CD4-positive, alpha-beta T cell treated with Interleukin-17A for 4 hours (primary cell): ENCODE results near the gene LCK.
"Not testable (repeated sequence)": the region's sequence is repeated elsewhere in the genome, so short reads cannot be mapped to it uniquely, and the experiment has no call there.

Experiments
- DNase-seq: peaks from one replicate; pipeline ENCODE4 v3.0.0-alpha.2; 2020; ENCODE audit warnings: mixed read lengths

The LCK gene

GRCh38 chr1:32274646-32275340, 23.7 kb downstream of the LCK start:
- DNase-seq = no peak

DNA sequence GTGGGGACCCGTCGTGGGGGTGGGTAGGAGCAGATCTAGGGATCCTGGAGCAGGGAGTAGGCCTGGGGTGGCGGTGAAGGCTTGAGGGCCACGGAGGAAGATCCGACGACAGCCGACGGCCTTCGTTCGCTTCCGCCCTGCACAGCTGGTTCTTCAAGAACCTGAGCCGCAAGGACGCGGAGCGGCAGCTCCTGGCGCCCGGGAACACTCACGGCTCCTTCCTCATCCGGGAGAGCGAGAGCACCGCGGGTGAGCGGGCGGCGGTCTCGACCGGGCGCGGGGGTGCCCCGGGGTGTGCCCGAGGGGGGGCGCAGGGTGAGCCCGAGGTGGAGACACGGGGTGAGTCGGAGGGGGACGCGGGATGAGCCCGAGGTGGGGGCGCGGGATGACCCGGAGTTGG, 24.4 kb downstream of the LCK start:
- peak; percentile 39 for DNase-seq

DNA sequence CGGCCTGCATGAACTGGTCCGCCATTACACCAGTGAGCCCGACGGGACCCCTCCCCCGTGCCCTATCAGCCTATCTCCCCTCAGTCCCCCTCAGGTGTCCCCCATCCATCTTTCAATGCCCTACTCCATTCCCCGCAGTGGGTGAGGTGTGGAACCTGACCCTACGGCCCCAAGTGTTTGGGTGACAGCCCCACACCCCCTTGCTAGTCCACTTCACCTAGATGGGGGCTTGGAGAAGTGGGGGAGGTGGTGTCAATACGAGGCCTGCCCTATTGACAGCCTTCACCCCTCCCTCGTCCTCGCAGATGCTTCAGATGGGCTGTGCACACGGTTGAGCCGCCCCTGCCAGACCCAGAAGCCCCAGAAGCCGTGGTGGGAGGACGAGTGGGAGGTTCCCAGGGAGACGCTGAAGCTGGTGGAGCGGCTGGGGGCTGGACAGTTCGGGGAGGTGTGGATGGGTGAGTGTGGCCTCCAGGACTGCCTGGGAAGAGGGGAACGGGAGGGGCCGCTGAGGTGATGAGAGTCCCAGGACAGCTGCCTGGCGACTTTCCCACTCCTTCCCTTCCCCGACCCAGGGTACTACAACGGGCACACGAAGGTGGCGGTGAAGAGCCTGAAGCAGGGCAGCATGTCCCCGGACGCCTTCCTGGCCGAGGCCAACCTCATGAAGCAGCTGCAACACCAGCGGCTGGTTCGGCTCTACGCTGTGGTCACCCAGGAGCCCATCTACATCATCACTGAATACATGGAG, 25.1 kb downstream of the LCK start:
- DNase-seq = no peak

GRCh38 chr1:32284777-32285176, 33.7 kb downstream of the LCK start:
- DNase-seq = not testable (repeated sequence)

- no peak for DNase-seq
Observed at GRCh38 chr1:32285658-32286057, 34.6 kb downstream of the LCK start.

DNA sequence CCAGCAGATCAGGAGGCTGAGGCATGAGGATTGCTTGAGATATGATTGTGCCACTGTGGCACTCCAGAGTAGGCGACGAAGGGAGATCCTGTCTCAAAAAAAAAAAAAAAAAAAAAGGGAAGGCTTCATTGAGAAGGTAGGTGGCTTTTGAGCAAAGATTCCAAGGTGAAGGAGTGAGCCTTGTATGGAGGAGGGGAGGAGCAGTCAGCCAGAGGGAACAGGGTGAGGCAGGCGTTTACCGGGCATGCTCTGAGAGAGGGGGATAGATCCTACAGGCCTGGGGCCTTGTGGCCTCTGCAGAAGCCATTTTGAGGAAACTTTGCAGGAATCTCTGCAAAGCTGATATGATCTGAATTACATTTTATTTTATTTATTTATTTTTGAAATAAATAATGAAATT, 35.7 kb downstream of the LCK start:
- no peak for DNase-seq

GRCh38 chr1:32289256-32289655, 38.2 kb downstream of the LCK start:
- DNase-seq = no peak

DNA sequence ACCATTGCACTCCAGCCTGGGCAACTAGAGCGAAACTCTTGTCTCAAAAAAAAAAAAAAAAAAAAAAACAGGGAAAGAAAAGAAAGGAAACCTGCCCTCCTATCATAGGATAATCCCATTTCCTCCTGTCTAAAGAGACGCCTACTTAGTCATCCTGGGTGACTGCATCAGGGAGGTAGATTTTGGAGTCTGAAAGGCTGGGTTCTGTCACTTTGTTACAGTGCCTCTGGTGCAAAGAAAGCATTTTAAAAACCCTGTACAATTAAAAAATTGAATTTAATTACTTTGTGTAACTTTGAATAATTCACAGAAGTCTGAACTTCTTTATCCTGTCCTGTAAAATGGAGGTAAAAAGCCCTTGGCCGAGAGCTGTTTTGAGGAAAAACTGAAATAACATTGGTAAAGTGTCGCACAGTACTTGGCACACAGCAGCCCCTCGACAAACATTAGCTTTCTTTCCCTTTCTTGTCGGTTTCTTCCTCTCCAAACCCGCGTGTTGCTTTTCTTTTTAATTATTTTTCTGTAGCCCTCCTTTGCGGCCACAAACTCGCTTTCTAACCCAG, 40.2 kb downstream of the LCK start:
- no peak for DNase-seq

DNA sequence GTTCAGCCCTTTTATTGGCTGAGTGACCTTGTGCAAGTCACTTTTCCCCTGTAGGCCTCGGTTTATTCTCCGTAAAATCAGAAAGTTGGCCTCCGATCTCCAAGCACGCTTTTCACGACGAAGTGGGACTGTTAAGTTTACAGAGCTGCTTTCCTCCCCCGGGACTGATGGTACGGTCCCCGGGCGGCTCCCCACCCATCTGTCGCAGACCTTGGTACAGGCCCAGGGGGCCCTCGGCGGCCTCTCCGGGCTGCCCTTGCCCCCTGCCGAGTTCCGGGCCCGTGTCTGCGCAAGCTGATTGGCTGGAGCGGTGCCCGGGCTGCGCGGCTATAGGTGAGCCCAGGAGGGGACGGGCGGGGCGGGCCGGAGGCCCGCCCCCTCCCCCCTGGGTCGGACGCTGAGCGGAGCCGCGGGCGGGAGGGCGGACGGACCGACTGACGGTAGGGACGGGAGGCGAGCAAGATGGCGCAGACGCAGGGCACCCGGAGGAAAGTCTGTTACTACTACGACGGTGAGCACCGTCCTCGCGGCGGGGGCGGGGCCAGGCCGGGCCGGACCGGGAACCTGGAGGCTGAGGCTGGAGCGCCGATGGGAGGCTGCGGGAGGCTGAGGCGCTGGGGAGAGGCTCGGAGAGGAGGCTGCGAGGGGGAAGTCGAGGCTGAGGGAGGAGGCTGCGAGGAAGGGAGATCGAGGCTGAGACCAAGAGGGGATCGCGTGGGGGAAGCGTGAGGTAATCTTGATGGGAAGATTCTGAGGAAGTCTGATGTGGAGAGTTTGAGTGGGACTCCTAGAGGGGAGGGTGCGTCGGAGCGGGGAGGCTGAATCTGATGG, 40.9 kb downstream of the LCK start, which contains the start of gene HDAC1:
TSS of gene HDAC1 (plus strand) at position 376 of the 831 bp plus-strand sequence. CDS start at position 463, 87 bp downstream.
- peak; percentile 97 for DNase-seq

DNA sequence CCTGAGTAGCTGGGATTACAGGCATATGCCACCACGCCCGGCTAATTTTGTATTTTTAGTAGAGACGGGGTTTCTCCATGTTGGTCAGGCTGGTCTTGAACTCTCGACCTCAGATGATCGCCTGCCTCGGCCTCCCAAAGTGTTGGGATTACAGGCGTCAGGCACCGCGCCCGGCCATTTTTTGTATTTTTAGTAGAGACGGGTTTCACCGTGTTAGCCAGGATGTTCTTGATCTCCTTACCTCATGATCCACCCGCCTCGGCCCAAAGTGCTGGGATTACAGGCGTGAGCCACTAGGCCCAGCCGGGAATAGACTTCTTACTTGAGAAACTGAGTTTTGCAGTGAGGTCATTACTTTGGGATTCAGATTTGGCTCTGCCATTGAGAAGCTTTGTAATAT, 47.1 kb downstream of the LCK start:
- DNase-seq = not testable (repeated sequence)

DNA sequence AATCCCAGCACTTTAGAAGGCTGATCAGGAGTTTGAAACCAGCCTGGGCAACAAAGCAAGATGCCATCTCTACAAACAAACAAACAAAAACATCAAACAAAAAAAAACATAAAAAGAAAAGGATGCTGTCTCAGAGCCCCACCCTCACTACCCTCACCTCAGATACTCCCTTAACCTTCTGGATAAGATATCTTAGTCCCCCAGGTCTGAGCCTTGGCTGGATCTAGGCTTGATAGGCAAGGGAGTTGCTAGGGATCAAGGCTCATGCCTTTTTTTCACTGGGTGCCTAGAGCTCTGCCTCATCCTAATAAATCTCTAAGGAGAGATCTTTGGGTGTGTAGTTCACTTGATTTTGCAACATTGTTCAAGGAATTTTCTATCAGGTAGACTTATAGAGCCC, 48.3 kb downstream of the LCK start:
- no peak for DNase-seq

DNA sequence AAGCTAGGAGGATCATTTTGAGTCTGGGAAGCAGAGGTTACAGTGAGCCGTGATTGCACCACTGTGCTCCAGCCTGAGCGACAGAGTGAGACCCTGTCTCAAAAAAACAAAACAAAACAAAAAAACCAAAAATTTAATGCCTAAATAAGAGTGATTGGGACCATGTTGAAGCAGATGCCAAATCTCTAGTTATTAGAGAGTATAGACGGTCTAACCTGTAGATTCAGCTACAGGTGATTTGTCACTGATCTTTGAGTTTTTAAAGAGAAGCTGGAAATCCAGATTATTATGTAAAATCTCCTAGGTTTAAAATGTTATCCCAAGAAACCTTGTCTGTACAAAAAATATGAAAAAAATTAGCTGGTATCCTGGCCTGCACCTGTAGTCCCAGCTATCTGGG, 52.3 kb downstream of the LCK start:
- DNase-seq = no peak

DNA sequence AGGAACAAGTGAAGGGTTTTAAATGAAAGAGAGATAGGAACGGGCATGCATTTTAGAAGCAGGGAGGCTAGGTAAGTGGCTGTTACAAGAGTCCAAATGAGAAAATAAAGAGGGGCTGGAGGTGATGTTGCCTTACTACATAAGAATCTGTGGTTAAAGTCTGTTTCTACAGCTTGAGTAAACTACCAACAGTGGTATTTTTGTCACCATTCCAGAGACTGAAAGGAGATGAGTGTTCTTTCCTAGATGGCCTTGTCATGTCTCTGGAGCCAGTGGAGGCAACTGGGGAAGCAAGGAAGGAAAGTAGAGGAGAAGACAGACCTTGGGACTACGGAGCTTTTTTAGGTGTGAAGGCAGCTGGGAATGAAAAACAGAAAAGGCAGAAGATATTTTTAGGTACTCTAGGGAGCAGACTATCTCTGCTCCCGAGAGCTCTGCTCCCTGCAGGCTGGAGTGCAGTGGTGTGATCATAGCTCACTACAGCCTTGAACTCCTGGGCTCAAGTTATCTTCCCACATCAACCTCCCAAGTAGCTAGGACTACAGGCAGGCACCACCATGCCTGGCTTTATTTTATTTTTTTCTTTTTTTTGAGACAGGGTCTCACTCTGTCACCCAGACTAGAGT, 53.0 kb downstream of the LCK start:
- no peak for DNase-seq

- no peak for DNase-seq
Observed at GRCh38 chr1:32305310-32305709, 54.2 kb downstream of the LCK start.

GRCh38 chr1:32307324-32307723, 56.3 kb downstream of the LCK start:
- no peak for DNase-seq

DNA sequence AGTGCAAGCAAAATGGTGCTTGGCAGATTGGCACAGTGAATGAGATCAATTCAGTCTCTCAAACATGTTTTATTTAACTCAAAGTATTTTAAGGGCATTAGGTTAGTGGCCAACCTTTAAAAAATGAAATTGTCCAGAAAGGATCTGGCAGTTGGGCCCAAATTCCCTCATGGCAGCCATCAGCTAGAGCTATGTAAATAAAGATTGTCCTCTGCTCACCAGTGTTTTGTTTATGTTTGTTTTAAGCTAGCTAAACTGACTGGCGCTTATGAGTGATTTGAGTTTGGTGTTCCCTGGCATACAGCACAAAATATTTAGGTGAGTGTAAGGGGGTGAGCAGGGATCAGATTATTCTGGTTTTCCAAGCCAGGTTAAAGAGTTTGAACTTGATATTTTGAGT, 58.9 kb downstream of the LCK start:
- DNase-seq = no peak

DNA sequence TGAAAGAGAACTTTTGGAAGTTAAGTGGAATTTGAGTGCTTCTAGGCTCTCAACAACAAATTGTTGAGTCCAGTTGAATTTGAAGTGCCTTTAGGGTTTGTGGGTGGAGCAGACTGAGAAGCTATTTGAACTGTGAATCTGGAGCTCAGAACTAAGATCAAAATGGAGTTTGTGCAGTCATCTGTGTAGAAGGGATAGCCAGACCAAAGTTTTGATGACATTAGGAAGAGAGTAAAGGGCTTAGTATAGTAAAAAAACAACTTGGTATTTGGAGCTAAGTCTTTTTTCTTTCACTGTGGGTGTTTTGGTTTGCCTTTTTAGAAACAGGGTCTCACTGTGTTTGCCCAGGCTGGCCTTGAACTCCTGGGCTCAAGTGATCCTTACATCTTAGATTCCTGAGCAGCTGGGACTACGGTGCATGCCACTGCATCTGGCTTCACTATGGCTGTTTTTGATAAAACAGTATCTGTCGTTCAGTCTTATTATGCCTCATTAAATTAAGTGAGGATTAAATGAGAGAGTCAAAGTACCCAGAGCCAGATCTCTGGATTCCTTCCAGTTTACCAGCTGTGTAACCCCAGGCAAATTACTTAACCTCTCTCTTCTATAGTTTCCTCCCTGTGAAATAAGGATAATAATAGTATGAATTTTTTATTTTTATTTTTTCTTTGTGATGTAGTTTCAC, 60.8 kb downstream of the LCK start:
- DNase-seq = no peak

DNA sequence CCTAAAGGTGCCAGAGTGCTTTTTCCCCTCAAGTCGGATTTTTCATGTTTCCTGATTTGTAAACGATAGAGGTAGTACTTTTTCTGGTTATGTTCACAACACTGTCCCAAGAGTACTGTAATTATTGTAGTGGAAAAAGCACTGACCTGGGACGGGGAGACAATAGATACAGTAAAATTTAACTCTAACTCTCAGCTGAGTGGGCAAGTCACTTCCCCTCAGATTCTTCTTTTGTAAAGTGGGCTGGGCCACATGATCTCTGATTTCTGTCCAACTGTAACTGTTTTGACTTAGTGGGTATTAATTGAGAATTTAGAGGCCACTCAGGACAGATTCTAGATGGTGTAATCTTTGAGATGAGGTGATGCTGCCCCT, 65.8 kb downstream of the LCK start:
- no peak for DNase-seq

DNA sequence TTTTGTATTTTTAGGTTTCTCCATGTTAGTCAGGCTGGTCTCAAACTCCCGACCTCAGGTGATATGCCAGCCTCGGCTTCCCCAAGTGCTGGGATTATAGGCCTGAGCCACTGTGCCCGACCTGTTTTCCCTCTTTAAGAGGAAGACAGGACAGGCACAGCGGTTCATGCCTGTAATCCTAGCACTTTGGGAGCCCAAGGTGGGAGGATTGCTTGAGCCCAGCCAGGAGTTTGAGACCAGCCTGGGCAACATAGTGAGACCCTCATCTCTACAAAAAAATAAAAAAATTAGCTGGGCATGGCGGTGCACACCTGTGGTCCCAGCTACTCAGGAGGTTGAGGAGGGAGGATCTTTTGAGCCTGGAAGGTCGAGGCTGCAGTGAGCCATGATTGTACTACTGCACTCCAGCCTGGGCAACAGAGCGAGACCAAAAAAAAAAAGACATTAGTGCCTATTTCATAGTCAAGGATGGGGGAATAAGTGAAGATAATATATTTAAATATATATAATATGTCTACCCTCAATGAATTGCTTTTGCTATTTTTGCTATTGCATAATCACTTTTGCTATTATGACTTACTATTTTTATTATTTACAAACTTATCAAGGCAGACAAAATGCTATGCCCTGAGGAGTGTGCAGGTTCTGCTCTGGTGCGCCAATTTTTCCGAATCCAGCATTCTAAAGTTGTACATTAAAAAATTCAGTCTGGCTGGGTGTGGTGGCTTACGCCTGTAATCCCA, 67.2 kb downstream of the LCK start:
- DNase-seq = no peak

- DNase-seq = peak; percentile 60
Observed at GRCh38 chr1:32321712-32322291, 70.7 kb downstream of the LCK start.

GRCh38 chr1:32327204-32327603, 76.1 kb downstream of the LCK start:
- DNase-seq = no peak
